Measurements from ENCODE around the gene CAV2. TPM values are rescaled to one million over a fixed set of nuclear protein-coding genes. Genes with fewer than 3 reads are reported as not detected.
A peak's percentile ranks its signal among the peaks of the same experiment; 100 is the strongest.

CAV2 gene
- total RNA-seq, 1 donor, result 67.3 TPM

- no peaks in the 10 kb centered on the region for H4K20me1 ChIP-seq (ENCODE audit: insufficient read depth, low read length)
- no peak overlapping the region for H3K4me3 ChIP-seq (ENCODE audit: insufficient read depth, low read length)
- peaks cover 14% of the 10 kb centered on the region for H3K4me1 ChIP-seq (ENCODE audit: insufficient read depth, low read length)
- peak overlapping the region; percentile 8 for H3K27ac ChIP-seq (ENCODE audit: low read depth, low read length)
- H3K36me3 ChIP-seq (ENCODE audit: insufficient read depth, low read length), result peaks cover 66% of the 10 kb centered on the region
- no peak overlapping the region for H2AFZ ChIP-seq (ENCODE audit: low read length)
- H3K27me3 ChIP-seq (ENCODE audit: insufficient read depth, low read length), result no peaks in the 10 kb centered on the region
- no peak for TF ChIP-seq CTCF (IDR thresholded peaks at IDR 0.05; ENCODE audit: extremely low read depth, low read depth, low read length)
- no peak overlapping the region for H3K4me2 ChIP-seq (ENCODE audit: insufficient read depth, low read length)
- peak; percentile 43 for DNase-seq (ENCODE audit: insufficient read length, low spot score, missing footprints)
- H3K79me2 ChIP-seq (ENCODE audit: insufficient read depth, low read length), result peaks cover 82% of the 10 kb centered on the region
- no peaks in the 10 kb centered on the region for H3K9me3 ChIP-seq (ENCODE audit: low read depth, low read length)
Measured at GRCh38 chr7:116554436-116554835, 54.9 kb downstream of the CAV2 start.

- peaks cover 67% of the 10 kb centered on the region for H3K36me3 ChIP-seq (ENCODE audit: insufficient read depth, low read length)
- no peaks in the 10 kb centered on the region for H4K20me1 ChIP-seq (ENCODE audit: insufficient read depth, low read length)
- peaks cover 19% of the 10 kb centered on the region for H3K4me1 ChIP-seq (ENCODE audit: insufficient read depth, low read length)
- TF ChIP-seq CTCF (IDR thresholded peaks at IDR 0.05; ENCODE audit: extremely low read depth, low read depth, low read length), result no peak
- peaks cover 78% of the 10 kb centered on the region for H3K79me2 ChIP-seq (ENCODE audit: insufficient read depth, low read length)
- H3K27ac ChIP-seq (ENCODE audit: low read depth, low read length), result no peak overlapping the region
- no peak overlapping the region for H3K4me2 ChIP-seq (ENCODE audit: insufficient read depth, low read length)
- no peak overlapping the region for H2AFZ ChIP-seq (ENCODE audit: low read length)
- H3K27me3 ChIP-seq (ENCODE audit: insufficient read depth, low read length), result no peaks in the 10 kb centered on the region
- no peaks in the 10 kb centered on the region for H3K9me3 ChIP-seq (ENCODE audit: low read depth, low read length)
- H3K4me3 ChIP-seq (ENCODE audit: insufficient read depth, low read length), result no peak overlapping the region
- DNase-seq (ENCODE audit: insufficient read length, low spot score, missing footprints), result no peak
Measured at GRCh38 chr7:116554911-116555310, 55.4 kb downstream of the CAV2 start.

GRCh38 chr7:116557066-116557585 lies 57.6 kb downstream of the CAV2 start:
- no peak for DNase-seq (ENCODE audit: insufficient read length, low spot score, missing footprints)
- no peak overlapping the region for H3K4me3 ChIP-seq (ENCODE audit: insufficient read depth, low read length)
- H3K4me2 ChIP-seq (ENCODE audit: insufficient read depth, low read length), result no peak overlapping the region
- no peaks in the 10 kb centered on the region for H4K20me1 ChIP-seq (ENCODE audit: insufficient read depth, low read length)
- no peak for TF ChIP-seq CTCF (IDR thresholded peaks at IDR 0.05; ENCODE audit: extremely low read depth, low read depth, low read length)
- H3K27me3 ChIP-seq (ENCODE audit: insufficient read depth, low read length), result no peaks in the 10 kb centered on the region
- H3K79me2 ChIP-seq (ENCODE audit: insufficient read depth, low read length), result peaks cover 60% of the 10 kb centered on the region
- H2AFZ ChIP-seq (ENCODE audit: low read length), result no peak overlapping the region
- peaks cover 58% of the 10 kb centered on the region for H3K36me3 ChIP-seq (ENCODE audit: insufficient read depth, low read length)
- peaks cover 25% of the 10 kb centered on the region for H3K4me1 ChIP-seq (ENCODE audit: insufficient read depth, low read length)
- no peaks in the 10 kb centered on the region for H3K9me3 ChIP-seq (ENCODE audit: low read depth, low read length)
- H3K27ac ChIP-seq (ENCODE audit: low read depth, low read length), result no peak overlapping the region

GRCh38 chr7:116557901-116558300 lies 58.4 kb downstream of the CAV2 start:
- no peak for TF ChIP-seq CTCF (IDR thresholded peaks at IDR 0.05; ENCODE audit: extremely low read depth, low read depth, low read length)
- H3K36me3 ChIP-seq (ENCODE audit: insufficient read depth, low read length), result peaks cover 50% of the 10 kb centered on the region

More at GRCh38 chr7:116557901-116558300, 58.4 kb downstream of the CAV2 start:
- H3K27ac ChIP-seq (ENCODE audit: low read depth, low read length), result no peak overlapping the region
- no peak overlapping the region for H3K4me2 ChIP-seq (ENCODE audit: insufficient read depth, low read length)
- no peaks in the 10 kb centered on the region for H3K27me3 ChIP-seq (ENCODE audit: insufficient read depth, low read length)
- H3K4me3 ChIP-seq (ENCODE audit: insufficient read depth, low read length), result no peak overlapping the region
- no peaks in the 10 kb centered on the region for H4K20me1 ChIP-seq (ENCODE audit: insufficient read depth, low read length)
- H3K4me1 ChIP-seq (ENCODE audit: insufficient read depth, low read length), result peaks cover 21% of the 10 kb centered on the region
- H3K79me2 ChIP-seq (ENCODE audit: insufficient read depth, low read length), result peaks cover 52% of the 10 kb centered on the region
- DNase-seq (ENCODE audit: insufficient read length, low spot score, missing footprints), result no peak
- H3K9me3 ChIP-seq (ENCODE audit: low read depth, low read length), result no peaks in the 10 kb centered on the region
- no peak overlapping the region for H2AFZ ChIP-seq (ENCODE audit: low read length)

Other genes starting within 250 kb of the CAV2 start
- 291 and 337 TPM in 2 replicates for gene CAV1, start 25.3 kb downstream of the CAV2 start, total RNA-seq
- gene MET, start 172.5 kb downstream of the CAV2 start, total RNA-seq, result 55.0 and 61.9 TPM in 2 replicates